ENCODE data around the gene ABCC1. TPM values are rescaled to one million over a fixed set of nuclear protein-coding genes. Genes with fewer than 3 reads are reported as not detected.

The ABCC1 gene
- polyA plus RNA-seq, 1 donor (not counting 4 experiments of a cell fraction or from before 2014, with no cell fraction given), result 19.4 TPM

- TF ChIP-seq EZH2 (IDR thresholded peaks at IDR 0.05; ENCODE audit: low read length) (no peak), CTCF (optimal IDR thresholded peaks at IDR 0.05 in 1 of 3, IDR thresholded peaks at IDR 0.05 in 1 of 3, conservative IDR thresholded peaks at IDR 0.05 in 1 of 3; ENCODE audit: extremely low read depth in 1 of 3, insufficient read depth in 2 of 3, low read length in 3 of 3) (no peak)
- Histone ChIP-seq H3K4me2 (ENCODE audit: control insufficient read depth, extremely low read depth, insufficient read depth, low read depth, low read length) (no peak overlapping the region), H3K9me1 (ENCODE audit: control insufficient read depth, extremely low read depth, insufficient read depth, low read length) (peaks cover 3% of the 10 kb centered on the region), H3K36me3 (ENCODE audit: control insufficient read depth in 2 of 2, extremely low read depth in 1 of 2, insufficient read depth in 2 of 2, low read length in 2 of 2) (peaks cover 10 to 11% of the 10 kb centered on the region in 2 experiments), H3K27me3 (ENCODE audit: control insufficient read depth, extremely low read depth, insufficient read depth, low read length) (no peaks in the 10 kb centered on the region), H3K79me2 (ENCODE audit: control insufficient read depth, insufficient read depth, low read length) (peaks cover 20% of the 10 kb centered on the region), H3K9me3 (ENCODE audit: control insufficient read depth, low read depth, low read length) (no peaks in the 10 kb centered on the region), H3K4me3 (ENCODE audit: control insufficient read depth in 2 of 3, extremely low read depth in 1 of 3, insufficient read depth in 2 of 3, low read depth in 1 of 3, low read length in 3 of 3) (no peak overlapping the region), H3K4me1 (ENCODE audit: control insufficient read depth, extremely low read depth, insufficient read depth, low read length) (no peaks in the 10 kb centered on the region), H3K27ac (ENCODE audit: control insufficient read depth, insufficient read depth, low read length) (no peak overlapping the region), H4K20me1 (ENCODE audit: control insufficient read depth, extremely low read depth, insufficient read depth, low read length) (peaks cover 3% of the 10 kb centered on the region), H2AFZ (ENCODE audit: control insufficient read depth, low read length) (no peak overlapping the region), H3K9ac (ENCODE audit: control insufficient read depth, extremely low read depth, insufficient read depth, low read length) (no peak overlapping the region)
- no peak for FAIRE-seq
- no peak for DNase-seq (ENCODE audit: low read depth, low spot score)
- dilution Hi-C loops (cut with MboI; ENCODE audit: extremely low pct_ligation_motif_present, low sequenced_read_pairs), result no loop called here
These were observed 57.2 kb downstream of the ABCC1 start for GRCh38 chr16:16006650-16007049.

- H3K4me1 ChIP-seq (ENCODE audit: control insufficient read depth, extremely low read depth, insufficient read depth, low read length), result no peaks in the 10 kb centered on the region
- dilution Hi-C loops (cut with MboI; ENCODE audit: extremely low pct_ligation_motif_present, low sequenced_read_pairs), result no loop called here
- H3K9me1 ChIP-seq (ENCODE audit: control insufficient read depth, extremely low read depth, insufficient read depth, low read length), result peaks cover 3% of the 10 kb centered on the region
- H3K79me2 ChIP-seq (ENCODE audit: control insufficient read depth, insufficient read depth, low read length), result peaks cover 17% of the 10 kb centered on the region
- no peaks in the 10 kb centered on the region for H3K9me3 ChIP-seq (ENCODE audit: control insufficient read depth, low read depth, low read length)
- H3K36me3 ChIP-seq (ENCODE audit: control insufficient read depth in 2 of 2, extremely low read depth in 1 of 2, insufficient read depth in 2 of 2, low read length in 2 of 2), result peaks cover 14 to 19% of the 10 kb centered on the region in 2 experiments
- no peak for FAIRE-seq
- no peak overlapping the region for H2AFZ ChIP-seq (ENCODE audit: control insufficient read depth, low read length)
- H3K4me3 ChIP-seq (ENCODE audit: control insufficient read depth in 2 of 3, extremely low read depth in 1 of 3, insufficient read depth in 2 of 3, low read depth in 1 of 3, low read length in 3 of 3), result no peak overlapping the region
- H4K20me1 ChIP-seq (ENCODE audit: control insufficient read depth, extremely low read depth, insufficient read depth, low read length), result peaks cover 3% of the 10 kb centered on the region
- no peaks in the 10 kb centered on the region for H3K27me3 ChIP-seq (ENCODE audit: control insufficient read depth, extremely low read depth, insufficient read depth, low read length)
- H3K9ac ChIP-seq (ENCODE audit: control insufficient read depth, extremely low read depth, insufficient read depth, low read length), result no peak overlapping the region
- no peak for DNase-seq (ENCODE audit: low read depth, low spot score)
- H3K27ac ChIP-seq (ENCODE audit: control insufficient read depth, insufficient read depth, low read length), result no peak overlapping the region
- no peak for TF ChIP-seq CTCF (optimal IDR thresholded peaks at IDR 0.05 in 1 of 3, IDR thresholded peaks at IDR 0.05 in 1 of 3, conservative IDR thresholded peaks at IDR 0.05 in 1 of 3; ENCODE audit: extremely low read depth in 1 of 3, insufficient read depth in 2 of 3, low read length in 3 of 3)
- TF ChIP-seq EZH2 (IDR thresholded peaks at IDR 0.05; ENCODE audit: low read length), result no peak
- H3K4me2 ChIP-seq (ENCODE audit: control insufficient read depth, extremely low read depth, insufficient read depth, low read depth, low read length), result no peak overlapping the region
These were observed 58.3 kb downstream of the ABCC1 start for GRCh38 chr16:16007743-16008111.
